GM13977 (cell line): ENCODE data around the gene FUCA1.
"Not testable (repeated sequence)": the region's sequence is repeated elsewhere in the genome, so short reads cannot be mapped to it uniquely, and the experiment has no call there.

Experiments used
- DNase-seq: peaks from one replicate; pipeline ENCODE4 v3.0.0; 2012; ENCODE audit warnings: low spot score
- in situ Hi-C: fragments of 300-500 bp; cut with MboI; formaldehyde crosslinking; loops from one replicate; pipeline ENCODE4 v1.12.0; 2022; ENCODE audit warnings: low sequenced_read_pairs, low pct_unique_long_range_greater_than_20kb, mixed read lengths, inconsistent platforms; ENCODE audit not compliant: unreplicated experiment
- TF ChIP-seq, protein P1 (sequence below): IDR thresholded peaks from 2 replicates; pipeline ENCODE4 v1.5.1; 2012; ENCODE audit warnings: mild to moderate bottlenecking, control low read depth; ENCODE audit not compliant: insufficient read depth; ENCODE audit errors: extremely low read depth, missing control alignments

FUCA1 gene

GRCh38 chr1:23904748-23905357 is 36.8 kb upstream of the FUCA1 start:
- in situ Hi-C loops = no loop called here
- peak; percentile 70 for DNase-seq
- TF ChIP-seq, protein P1, sequence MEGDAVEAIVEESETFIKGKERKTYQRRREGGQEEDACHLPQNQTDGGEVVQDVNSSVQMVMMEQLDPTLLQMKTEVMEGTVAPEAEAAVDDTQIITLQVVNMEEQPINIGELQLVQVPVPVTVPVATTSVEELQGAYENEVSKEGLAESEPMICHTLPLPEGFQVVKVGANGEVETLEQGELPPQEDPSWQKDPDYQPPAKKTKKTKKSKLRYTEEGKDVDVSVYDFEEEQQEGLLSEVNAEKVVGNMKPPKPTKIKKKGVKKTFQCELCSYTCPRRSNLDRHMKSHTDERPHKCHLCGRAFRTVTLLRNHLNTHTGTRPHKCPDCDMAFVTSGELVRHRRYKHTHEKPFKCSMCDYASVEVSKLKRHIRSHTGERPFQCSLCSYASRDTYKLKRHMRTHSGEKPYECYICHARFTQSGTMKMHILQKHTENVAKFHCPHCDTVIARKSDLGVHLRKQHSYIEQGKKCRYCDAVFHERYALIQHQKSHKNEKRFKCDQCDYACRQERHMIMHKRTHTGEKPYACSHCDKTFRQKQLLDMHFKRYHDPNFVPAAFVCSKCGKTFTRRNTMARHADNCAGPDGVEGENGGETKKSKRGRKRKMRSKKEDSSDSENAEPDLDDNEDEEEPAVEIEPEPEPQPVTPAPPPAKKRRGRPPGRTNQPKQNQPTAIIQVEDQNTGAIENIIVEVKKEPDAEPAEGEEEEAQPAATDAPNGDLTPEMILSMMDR = no peak

- DNase-seq = no peak
- TF ChIP-seq, protein P1 = no peak
- in situ Hi-C loops = no loop called here
Observed at GRCh38 chr1:23903754-23904153, 35.7 kb upstream of the FUCA1 start.

DNA sequence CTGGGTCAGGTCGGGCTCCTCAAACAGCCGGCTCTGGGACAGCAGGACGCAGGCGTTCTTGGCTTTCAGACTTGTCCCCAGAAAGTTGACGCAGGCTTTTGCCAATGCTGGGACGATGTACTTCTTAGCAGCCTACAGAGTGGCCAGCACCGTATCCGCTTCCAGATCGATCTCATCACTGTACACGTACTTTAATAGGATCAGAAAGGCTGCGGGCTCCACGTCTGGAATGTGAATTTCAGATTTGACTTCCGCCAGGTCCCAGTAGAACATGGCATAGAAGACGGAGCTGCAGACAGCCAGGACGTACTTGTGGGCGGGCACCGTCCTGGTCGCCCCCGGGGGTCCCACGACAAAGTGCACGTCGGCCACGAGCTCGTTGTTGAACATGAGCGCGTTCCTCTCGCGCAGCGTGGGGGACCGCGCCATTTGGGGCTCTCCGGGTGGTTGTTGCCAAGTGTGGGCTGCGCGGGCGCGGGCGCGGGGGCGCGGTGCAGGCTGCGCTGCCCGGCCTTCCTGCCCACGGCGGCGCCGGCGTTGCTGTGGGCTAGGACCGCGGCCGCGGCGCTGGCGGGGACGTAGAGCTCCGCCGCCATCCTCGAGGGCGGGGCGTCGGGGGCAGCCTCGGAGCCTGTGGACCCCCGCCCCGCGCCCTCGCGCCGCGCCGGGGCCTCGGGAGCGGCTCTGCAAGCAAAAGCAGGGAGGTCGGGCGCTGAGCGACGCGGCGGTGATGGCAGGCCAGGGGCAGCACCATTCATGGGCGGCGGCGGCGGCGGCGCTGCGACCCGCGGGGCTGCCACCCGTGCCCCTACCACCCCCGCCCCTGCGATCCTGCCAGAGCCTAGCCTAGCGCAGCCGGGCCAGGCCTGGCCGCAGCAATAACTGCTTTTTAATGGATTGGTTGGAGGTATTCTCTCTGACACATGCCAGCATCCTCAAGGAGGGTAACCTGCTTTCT is 34.5 kb upstream of the FUCA1 start:
- TF ChIP-seq, protein P1 = no peak
- in situ Hi-C loops = no loop called here
- no peak for DNase-seq

DNA sequence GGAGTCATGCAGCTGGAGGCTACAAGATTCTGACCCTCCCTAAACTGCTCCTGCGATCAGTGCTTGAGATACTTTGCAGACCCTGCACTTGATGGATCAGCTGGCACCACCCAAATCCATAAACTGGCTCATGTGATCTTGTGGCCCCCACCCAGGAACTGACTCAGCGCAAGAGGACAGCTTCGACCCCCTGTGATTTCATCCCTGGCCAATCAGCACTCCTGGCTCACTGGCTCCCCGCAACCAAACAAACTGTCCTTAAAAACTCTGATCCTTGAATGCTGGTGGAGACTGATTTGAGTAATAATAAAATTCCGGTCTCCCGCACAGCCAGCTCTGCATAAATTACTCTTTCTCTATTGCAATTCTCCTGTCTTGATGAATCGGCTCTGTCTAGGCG is 31.9 kb upstream of the FUCA1 start:
- DNase-seq, in situ Hi-C loops: not testable (repeated sequence)

DNA sequence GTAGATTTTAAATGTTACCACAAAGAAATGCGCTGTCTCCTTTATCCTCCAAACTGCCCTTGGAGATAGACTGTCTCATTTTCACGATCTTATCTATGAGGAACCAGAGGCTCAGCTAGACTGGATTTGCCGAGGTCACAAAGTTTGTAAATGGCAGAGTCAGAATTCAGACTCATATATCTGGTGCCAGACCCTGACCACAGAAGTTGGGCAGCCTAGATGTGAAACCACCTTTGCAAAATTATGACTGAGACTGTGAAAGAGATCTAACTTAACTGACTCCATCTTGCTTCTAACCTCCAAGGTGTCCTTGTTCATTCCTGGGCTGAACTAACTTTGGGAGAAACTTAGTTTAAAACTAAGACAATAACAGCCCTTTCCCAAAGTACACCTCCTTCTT is 31.0 kb upstream of the FUCA1 start:
- TF ChIP-seq, protein P1 = no peak
- DNase-seq = no peak
- in situ Hi-C loops = no loop called here

DNA sequence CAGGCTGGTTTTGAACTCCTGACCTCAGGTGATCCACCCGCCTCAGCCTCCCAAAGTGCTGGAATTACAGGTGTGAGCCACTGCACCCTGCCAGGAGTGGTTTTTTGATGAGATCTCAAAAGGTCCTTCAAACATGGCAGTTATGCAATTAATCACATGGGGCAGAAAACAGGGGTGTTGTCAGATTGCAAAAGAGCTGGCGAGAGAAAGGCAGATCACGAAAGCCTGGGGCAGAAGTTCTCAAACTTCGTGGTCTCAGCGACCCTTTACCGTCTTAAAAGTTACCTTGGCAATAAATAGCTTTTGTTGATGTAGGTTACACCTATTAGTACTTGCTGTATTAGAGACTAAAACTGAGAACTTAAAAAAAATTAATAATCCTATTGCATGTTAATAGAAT is 29.0 kb upstream of the FUCA1 start:
- DNase-seq = peak; percentile 46
- in situ Hi-C loops = no loop called here
- TF ChIP-seq, protein P1 = no peak

GRCh38 chr1:23896491-23896890 is 28.4 kb upstream of the FUCA1 start:
- in situ Hi-C loops = no loop called here
- TF ChIP-seq, protein P1 = no peak
- DNase-seq = no peak
